Mesothelial cell of epicardium (in vitro differentiated cells): Measurements from ENCODE around the gene GRID2. TPM values are rescaled to one million over a fixed set of nuclear protein-coding genes. Genes with fewer than 3 reads are reported as not detected.

Experiments used
- DNase-seq, 2 experiments: peaks; one replicate each; pipeline ENCODE4 v3.0.0; 2021; ENCODE audit warnings: low spot score in 2 of 2; ENCODE audit not compliant: unreplicated experiment in 2 of 2
- H3K27ac Mint-ChIP-seq: 2 replicates; pipeline ENCODE4 v1.8.0; 2021; ENCODE audit warnings: mixed read lengths
- H3K27me3 Mint-ChIP-seq: 2 replicates; pipeline ENCODE4 v1.8.0; 2021; ENCODE audit warnings: low read depth, mixed read lengths
- H3K36me3 Mint-ChIP-seq: 2 replicates; pipeline ENCODE4 v1.8.0; 2021; ENCODE audit warnings: mixed read lengths
- H3K4me1 Mint-ChIP-seq: 2 replicates; pipeline ENCODE4 v1.8.0; 2021; ENCODE audit warnings: mixed read lengths
- H3K4me3 Mint-ChIP-seq: 2 replicates; pipeline ENCODE4 v1.8.0; 2021; ENCODE audit warnings: mild to moderate bottlenecking, moderate library complexity, mixed read lengths
- H3K9me3 Mint-ChIP-seq: 2 replicates; pipeline ENCODE4 v1.8.0; 2021; ENCODE audit warnings: mixed read lengths
- total RNA-seq: library from RNA; stranded (reverse); gene quantifications from 3 replicates; pipeline ENCODE4 v1.2.1, GENCODE V29; 2021
- TF ChIP-seq, protein P1 (sequence below): fragments of 200-600 bp; sonication (generic); IDR thresholded peaks from one replicate; pipeline ENCODE4 v1.5.0; 2021; ENCODE audit warnings: antibody characterized with exemption; ENCODE audit not compliant: unreplicated experiment

Gene GRID2
- total RNA-seq, 1 donor from 2014 or later = 3.1 TPM

DNA sequence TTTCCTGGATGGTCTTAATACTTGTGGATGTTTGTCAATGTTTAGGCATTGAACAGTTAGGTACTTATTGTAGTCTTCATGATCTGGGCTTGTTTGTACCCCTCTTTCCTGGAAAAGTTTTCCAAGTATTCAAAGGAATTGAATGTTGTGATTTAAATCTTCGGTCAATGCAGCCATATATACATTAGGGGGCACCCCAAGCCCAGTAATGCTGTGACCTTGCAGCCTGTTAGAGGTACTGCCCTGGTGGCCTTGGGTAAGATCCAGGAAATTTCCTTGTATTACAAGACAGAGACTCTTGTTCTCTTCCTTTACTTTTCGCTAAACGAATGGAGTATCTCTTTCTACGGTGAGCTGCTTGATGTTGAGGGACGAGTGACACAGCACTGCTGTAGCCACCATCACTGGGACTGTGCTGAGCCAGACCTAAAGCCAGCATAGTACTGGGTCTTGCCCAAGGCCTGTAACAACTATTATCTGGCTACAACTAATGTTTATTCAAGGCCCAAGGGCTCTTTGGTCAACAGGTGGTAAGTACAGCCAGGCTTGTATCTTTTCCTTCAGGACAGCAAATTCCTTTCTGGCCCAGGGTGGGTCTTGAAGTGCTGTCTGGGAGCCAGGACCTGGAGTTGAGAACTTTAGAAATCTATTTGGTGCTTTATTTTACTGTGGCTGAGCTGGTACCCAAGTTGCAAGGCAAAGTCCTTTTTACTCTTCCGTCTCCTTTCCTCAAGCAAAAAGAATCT lies 1406.5 kb downstream of the GRID2 start:
- DNase-seq = no peak
- Mint-ChIP-seq H3K27me3 (peaks cover 12% of the 10 kb centered on the region), H3K4me3 (no peak overlapping the region), H3K36me3 (no peaks in the 10 kb centered on the region), H3K4me1 (no peaks in the 10 kb centered on the region), H3K27ac (no peak overlapping the region), H3K9me3 (peaks cover 23% of the 10 kb centered on the region)
- TF ChIP-seq, protein P1, sequence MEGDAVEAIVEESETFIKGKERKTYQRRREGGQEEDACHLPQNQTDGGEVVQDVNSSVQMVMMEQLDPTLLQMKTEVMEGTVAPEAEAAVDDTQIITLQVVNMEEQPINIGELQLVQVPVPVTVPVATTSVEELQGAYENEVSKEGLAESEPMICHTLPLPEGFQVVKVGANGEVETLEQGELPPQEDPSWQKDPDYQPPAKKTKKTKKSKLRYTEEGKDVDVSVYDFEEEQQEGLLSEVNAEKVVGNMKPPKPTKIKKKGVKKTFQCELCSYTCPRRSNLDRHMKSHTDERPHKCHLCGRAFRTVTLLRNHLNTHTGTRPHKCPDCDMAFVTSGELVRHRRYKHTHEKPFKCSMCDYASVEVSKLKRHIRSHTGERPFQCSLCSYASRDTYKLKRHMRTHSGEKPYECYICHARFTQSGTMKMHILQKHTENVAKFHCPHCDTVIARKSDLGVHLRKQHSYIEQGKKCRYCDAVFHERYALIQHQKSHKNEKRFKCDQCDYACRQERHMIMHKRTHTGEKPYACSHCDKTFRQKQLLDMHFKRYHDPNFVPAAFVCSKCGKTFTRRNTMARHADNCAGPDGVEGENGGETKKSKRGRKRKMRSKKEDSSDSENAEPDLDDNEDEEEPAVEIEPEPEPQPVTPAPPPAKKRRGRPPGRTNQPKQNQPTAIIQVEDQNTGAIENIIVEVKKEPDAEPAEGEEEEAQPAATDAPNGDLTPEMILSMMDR = no peak

DNA sequence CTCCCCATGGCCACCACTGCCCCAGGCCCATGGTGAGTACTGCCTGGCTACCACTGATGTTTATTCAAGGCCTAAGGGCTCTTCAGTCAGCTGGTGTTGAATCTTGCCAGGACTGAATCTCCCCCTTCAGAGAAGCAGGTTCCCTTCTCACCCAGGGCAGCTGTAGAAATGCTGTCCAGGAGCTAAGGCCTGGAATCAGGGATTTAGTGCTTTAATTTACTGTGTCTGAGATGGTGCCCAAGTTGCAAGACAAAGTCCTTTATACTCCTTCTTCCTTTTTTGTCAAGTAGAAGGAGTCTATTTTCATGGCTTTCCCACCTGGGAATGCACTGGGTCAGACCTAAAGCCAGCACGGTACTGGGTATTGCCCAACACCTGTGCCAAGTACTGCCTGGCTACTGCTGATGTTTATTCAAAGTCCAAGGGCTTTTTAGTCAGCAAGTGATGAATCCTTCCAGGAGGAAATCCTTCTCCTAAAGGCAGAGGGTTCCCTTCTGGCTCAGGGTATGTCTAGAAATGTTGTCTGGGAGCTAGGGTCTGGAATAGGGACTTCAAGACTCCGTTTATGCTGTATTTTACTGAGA lies 1407.2 kb downstream of the GRID2 start:
- no peaks in the 10 kb centered on the region for H3K36me3 Mint-ChIP-seq
- H3K27ac Mint-ChIP-seq = no peak overlapping the region
- H3K4me1 Mint-ChIP-seq = no peaks in the 10 kb centered on the region
- TF ChIP-seq, protein P1 = no peak
- DNase-seq = no peak
- peaks cover 12% of the 10 kb centered on the region for H3K27me3 Mint-ChIP-seq
- H3K9me3 Mint-ChIP-seq = peaks cover 18% of the 10 kb centered on the region
- H3K4me3 Mint-ChIP-seq = no peak overlapping the region

DNA sequence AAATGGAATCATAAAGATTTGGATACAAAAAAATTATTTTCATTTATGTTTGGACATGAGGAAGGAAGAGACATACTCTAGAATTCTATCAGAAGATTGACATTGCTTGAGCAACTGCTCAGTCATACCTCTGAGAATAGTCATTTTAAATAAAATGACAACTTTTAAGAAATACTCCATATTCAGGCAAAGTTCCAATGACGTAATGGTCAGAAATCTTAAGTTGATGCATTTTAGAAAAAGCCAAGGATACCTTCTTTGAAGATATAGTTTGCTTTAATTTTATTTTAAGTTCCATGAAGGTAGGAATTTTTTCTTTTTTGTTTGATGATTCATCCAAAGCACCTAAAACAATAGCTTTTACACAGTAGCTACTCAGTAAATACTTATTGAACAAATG lies 1414.5 kb downstream of the GRID2 start:
- Mint-ChIP-seq H3K27me3 (peaks cover 8% of the 10 kb centered on the region), H3K9me3 (peaks cover 12% of the 10 kb centered on the region), H3K27ac (no peak overlapping the region), H3K4me3 (no peak overlapping the region), H3K36me3 (no peaks in the 10 kb centered on the region), H3K4me1 (no peaks in the 10 kb centered on the region)
- TF ChIP-seq, protein P1 = no peak
- DNase-seq = no peak

DNA sequence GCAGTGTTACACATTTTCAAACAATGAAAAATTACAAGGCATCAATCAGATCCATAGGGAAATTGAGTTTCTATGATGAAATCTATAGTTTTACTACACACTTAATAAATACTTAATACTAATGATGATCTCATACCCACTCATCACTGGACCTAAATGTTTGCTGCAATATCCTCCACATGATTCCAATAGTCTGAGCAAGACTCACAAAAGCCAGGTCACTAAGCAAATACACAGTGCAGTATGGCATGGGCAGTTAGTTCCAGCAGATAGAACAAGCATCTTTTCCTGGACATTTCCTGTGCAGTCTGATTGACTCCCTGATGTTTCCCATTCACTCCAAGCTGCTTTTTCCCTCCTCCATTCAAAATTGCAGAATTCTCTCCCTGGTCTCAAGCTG lies 1415.8 kb downstream of the GRID2 start:
- Mint-ChIP-seq H3K27me3 (peaks cover 8% of the 10 kb centered on the region), H3K4me1 (no peaks in the 10 kb centered on the region), H3K9me3 (peaks cover 6% of the 10 kb centered on the region), H3K27ac (no peak overlapping the region), H3K4me3 (no peak overlapping the region), H3K36me3 (no peaks in the 10 kb centered on the region)
- TF ChIP-seq, protein P1 = no peak
- no peak for DNase-seq

DNA sequence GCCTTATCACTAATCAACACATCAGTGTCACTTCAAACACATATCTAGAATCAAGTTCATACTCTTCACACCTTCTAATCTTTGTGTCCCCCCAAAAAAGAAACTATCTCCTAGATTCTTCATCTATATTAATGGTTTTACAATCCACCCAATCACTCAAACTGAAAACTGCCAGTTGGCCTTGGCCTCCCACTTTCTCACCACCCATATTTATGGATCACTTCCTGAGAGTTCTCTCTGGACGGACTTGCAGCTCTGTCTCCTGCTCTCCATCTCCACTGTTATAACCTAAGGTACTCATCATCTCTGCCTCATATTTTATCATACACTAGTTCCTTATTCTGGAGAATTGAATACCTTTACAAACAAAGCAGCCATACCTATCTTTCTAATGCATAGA lies 1418.7 kb downstream of the GRID2 start:
- peaks cover 9% of the 10 kb centered on the region for H3K27me3 Mint-ChIP-seq
- no peak overlapping the region for H3K27ac Mint-ChIP-seq
- TF ChIP-seq, protein P1 = no peak
- no peaks in the 10 kb centered on the region for H3K36me3 Mint-ChIP-seq
- no peak overlapping the region for H3K4me3 Mint-ChIP-seq
- no peak for DNase-seq
- no peaks in the 10 kb centered on the region for H3K4me1 Mint-ChIP-seq
- H3K9me3 Mint-ChIP-seq = no peaks in the 10 kb centered on the region
